NCI-H2081 treated with DMSO at 0.1 percent for 48 hours (cell line): ENCODE measurements around the gene PLAC8L1.

ENCODE experiments used
- DNase-seq: peaks from one replicate; lab custom pipeline; 2025; lab: John Stamatoyannopoulos, UW

PLAC8L1 gene

DNA sequence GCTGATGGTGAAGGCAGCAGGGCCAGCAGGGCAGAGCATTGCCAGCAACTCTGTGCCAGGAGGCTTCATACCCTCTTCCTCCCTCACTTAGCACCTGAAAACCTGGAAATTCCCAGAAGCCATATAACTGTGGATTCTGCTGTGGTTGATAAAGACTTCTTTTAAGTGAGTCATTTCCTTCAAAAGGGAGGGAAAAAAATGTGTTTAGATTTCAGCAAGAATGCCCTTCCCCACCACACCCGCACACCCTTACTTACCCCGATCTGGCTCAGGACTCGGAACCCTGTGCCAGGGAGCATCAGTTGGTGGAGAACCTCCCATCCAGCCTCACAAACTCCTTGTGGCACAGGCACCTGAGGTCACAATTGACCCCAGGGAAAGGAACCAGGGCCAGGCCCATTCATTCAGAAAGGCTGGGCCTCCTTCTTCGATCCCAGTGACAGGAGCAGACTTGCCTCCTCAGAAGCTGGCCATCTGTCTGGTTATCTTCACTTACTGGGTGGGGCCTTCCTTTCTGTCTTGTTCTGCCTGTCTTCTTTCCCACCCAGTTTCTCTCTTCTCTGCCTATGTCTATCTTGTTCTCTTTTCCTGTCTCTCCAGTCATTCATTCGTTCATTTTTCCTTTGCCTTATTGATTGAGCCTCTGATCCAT lies 62.6 kb downstream of the PLAC8L1 start:
- no peak for DNase-seq

DNA sequence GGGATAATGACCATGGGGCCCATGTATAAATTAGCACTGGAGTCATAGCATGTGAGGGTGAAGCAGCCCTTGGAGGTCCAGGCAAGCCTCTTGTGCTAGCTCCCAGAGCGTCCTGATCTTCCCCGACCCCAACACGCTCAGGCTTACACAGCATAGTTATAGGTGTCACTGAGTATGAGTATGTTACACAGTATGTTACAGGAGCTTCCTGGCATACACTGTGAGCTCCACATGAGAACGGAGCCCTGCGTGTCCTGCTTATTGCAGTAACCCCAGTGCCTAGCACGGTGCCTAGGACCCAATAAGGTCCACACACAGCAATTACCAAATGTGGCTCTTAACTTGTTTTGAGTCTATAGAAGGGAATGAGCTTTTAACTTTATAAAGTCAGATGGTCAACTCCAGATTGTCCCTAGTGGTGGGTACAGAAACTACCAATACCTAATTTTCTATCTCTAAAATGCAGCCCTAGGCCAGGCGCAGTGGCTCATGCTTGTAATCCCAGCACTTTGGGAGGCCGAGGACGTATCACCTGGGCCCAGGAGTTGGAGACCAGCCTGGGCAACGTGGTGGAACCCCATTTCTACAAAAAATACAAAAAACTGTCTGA lies 64.1 kb downstream of the PLAC8L1 start:
- no peak for DNase-seq

DNA sequence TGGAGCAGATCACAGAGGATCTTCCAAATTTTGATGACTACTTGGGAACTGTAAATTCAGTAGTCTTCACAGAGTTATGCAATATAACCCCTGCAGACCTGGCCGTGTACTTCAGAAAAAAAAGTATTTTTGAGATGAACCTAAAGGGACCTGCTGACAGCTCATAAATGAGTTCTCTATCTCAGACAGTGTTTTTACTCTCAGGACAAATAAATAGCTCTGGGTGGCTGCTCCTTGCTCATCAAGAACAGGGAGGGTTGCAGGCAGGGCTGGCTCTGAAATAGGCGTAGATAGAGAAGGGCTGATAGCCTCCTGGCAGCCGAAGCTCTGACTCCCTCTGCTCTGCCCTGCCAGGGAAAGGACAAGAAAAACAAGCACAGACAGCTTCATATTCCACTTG lies 64.8 kb downstream of the PLAC8L1 start:
- no peak for DNase-seq

DNA sequence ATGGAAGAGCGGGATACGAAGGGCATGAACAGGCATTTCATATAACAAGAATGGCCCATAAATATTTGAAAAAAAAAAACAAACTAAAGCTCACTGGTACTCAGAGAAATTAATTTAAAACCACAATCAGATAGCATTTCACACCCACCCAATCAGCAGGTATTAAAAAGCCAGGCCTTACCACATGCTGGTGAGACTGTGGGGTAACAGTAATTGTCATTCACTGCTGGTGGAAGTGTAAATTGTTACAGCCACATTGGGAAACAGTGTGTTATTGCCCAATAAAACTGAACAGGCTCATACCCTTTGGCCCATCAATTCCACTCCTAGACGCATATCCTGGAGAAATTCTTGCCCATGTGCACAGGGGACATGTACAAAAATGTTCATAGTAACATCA lies 66.0 kb downstream of the PLAC8L1 start:
- no peak for DNase-seq

DNA sequence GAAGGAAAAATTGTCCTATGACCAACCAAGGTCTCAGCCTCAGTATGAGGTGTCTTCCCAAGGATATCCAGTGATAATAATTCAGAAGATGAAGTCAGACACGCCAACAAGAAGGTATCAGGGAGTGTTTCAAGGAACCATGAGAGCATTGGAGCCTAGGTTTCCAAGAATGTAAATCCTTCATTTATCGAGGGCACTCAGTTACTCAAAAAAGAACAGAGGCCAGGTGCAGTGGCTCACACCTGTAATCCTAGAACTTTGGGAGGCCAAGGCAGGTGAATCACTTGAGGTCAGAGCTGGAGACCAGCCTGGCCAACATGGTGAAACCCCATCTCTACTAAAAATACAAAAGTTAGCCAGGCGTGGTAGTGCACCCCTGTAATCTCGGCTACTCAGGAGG lies 70.8 kb downstream of the PLAC8L1 start:
- DNase-seq = no peak
